ENCODE data around the gene ARID4B.
"Not testable (repeated sequence)": the region's sequence is repeated elsewhere in the genome, so short reads cannot be mapped to it uniquely, and the experiment has no call there.

The ARID4B gene

GRCh38 chr1:235290740-235291502 lies 37.1 kb downstream of the ARID4B start:
- H3K36me3 ChIP-seq: no peaks in the 10 kb centered on the region
- no peaks in the 10 kb centered on the region for H3K9me3 ChIP-seq (ENCODE audit: severe bottlenecking)
- no peaks in the 10 kb centered on the region for H3K27me3 ChIP-seq (ENCODE audit: insufficient read depth, low read depth, severe bottlenecking)
- no peak overlapping the region for H3K27ac ChIP-seq
- DNase-seq: no peak
- no peak overlapping the region for H3K4me3 ChIP-seq (ENCODE audit: low read depth, low read length)
- no peak for TF ChIP-seq CTCF (IDR thresholded peaks at IDR 0.05; ENCODE audit: low read depth, low read length)

- no peak for TF ChIP-seq CTCF (IDR thresholded peaks at IDR 0.05; ENCODE audit: low read depth, low read length)
These were observed 37.9 kb downstream of the ARID4B start for GRCh38 chr1:235289859-235290739.

GRCh38 chr1:235287208-235287882 lies 40.6 kb downstream of the ARID4B start:
- DNase-seq: no peak
- no peak overlapping the region for H3K27ac ChIP-seq
- H3K36me3 ChIP-seq: no peaks in the 10 kb centered on the region
- TF ChIP-seq CTCF (IDR thresholded peaks at IDR 0.05; ENCODE audit: low read depth, low read length): no peak
- H3K4me3 ChIP-seq (ENCODE audit: low read depth, low read length): no peak overlapping the region
- no peaks in the 10 kb centered on the region for H3K27me3 ChIP-seq (ENCODE audit: insufficient read depth, low read depth, severe bottlenecking)
- H3K9me3 ChIP-seq (ENCODE audit: severe bottlenecking): no peaks in the 10 kb centered on the region

More at GRCh38 chr1:235289859-235290739, 37.9 kb downstream of the ARID4B start:
- Histone ChIP-seq H3K36me3 (no peaks in the 10 kb centered on the region), H3K27ac (no peak overlapping the region), H3K4me3 (ENCODE audit: low read depth, low read length) (no peak overlapping the region), H3K27me3 (ENCODE audit: insufficient read depth, low read depth, severe bottlenecking) (no peaks in the 10 kb centered on the region), H3K9me3 (ENCODE audit: severe bottlenecking) (no peaks in the 10 kb centered on the region)
- DNase-seq: no peak

DNA sequence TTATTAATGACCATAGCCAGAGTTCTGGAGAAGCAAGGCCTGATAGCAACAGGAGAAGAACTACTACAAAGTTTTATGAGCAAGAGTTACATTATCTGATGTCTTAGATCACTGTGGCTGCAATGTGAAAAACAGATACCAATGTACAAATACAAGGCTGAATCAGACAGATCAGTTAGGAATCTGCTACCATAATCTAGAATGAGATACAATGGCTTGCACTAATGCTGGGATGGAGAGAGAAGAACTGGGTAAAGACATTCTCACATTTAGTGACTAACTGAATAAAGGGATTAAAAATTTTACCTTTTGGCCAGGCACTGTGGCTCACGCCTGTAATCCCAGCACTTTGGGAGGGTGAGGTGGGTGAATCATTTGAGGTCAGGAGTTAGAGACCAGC lies 41.3 kb downstream of the ARID4B start:
- TF ChIP-seq CTCF (IDR thresholded peaks at IDR 0.05; ENCODE audit: low read depth, low read length): no peak
- DNase-seq: no peak
- Histone ChIP-seq H3K27ac (no peak overlapping the region), H3K36me3 (no peaks in the 10 kb centered on the region), H3K4me3 (ENCODE audit: low read depth, low read length) (no peak overlapping the region), H3K9me3 (ENCODE audit: severe bottlenecking) (no peaks in the 10 kb centered on the region), H3K27me3 (ENCODE audit: insufficient read depth, low read depth, severe bottlenecking) (no peaks in the 10 kb centered on the region)

GRCh38 chr1:235284231-235284769 lies 43.7 kb downstream of the ARID4B start:
- no peak for TF ChIP-seq CTCF (IDR thresholded peaks at IDR 0.05; ENCODE audit: low read depth, low read length)
- no peak for DNase-seq

DNA sequence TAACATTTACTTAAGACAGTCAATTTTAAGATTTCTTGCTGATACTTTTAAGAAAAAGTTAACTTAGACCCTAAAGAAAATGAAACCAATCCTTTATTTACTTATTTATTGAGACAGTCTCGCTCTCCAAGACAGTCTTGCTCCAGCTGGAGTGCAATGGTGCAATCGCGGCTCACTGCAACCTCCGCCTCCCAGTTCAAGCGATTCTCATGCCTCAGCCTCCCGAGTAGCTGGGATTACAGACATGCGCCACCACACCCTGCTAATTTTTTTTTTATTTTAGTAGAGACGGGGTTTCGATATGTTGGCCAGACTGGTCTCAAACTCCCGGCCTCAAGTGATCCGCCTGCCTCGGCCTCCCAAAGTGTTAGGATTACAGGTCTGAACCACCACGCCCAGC lies 44.3 kb downstream of the ARID4B start:
- not testable (repeated sequence) for H3K4me3 ChIP-seq (ENCODE audit: low read depth, low read length); H3K9me3 ChIP-seq (ENCODE audit: severe bottlenecking); H3K27me3 ChIP-seq (ENCODE audit: insufficient read depth, low read depth, severe bottlenecking); H3K36me3 ChIP-seq; H3K27ac ChIP-seq; DNase-seq

More at GRCh38 chr1:235284231-235284769, 43.7 kb downstream of the ARID4B start:
- Histone ChIP-seq H3K4me3 (ENCODE audit: low read depth, low read length) (no peak overlapping the region), H3K36me3 (no peaks in the 10 kb centered on the region), H3K27me3 (ENCODE audit: insufficient read depth, low read depth, severe bottlenecking) (no peaks in the 10 kb centered on the region), H3K27ac (no peak overlapping the region), H3K9me3 (ENCODE audit: severe bottlenecking) (no peaks in the 10 kb centered on the region)

Measured in WERI-Rb-1 (cell line).